RCC 7860 (cell line): ENCODE measurements around the gene ATF5.
"Not testable (repeated sequence)": the region's sequence is repeated elsewhere in the genome, so short reads cannot be mapped to it uniquely, and the experiment has no call there.

Experiments used
- DNase-seq: peaks from one replicate; pipeline ENCODE4 v3.0.0-alpha.2; 2015; ENCODE audit warnings: low spot score
- FAIRE-seq: peaks from 2 replicates; lab custom pipeline; 2012; peaks lifted over from hg19 to GRCh38; lab: Jason Lieb, UNC

ATF5 gene

DNA sequence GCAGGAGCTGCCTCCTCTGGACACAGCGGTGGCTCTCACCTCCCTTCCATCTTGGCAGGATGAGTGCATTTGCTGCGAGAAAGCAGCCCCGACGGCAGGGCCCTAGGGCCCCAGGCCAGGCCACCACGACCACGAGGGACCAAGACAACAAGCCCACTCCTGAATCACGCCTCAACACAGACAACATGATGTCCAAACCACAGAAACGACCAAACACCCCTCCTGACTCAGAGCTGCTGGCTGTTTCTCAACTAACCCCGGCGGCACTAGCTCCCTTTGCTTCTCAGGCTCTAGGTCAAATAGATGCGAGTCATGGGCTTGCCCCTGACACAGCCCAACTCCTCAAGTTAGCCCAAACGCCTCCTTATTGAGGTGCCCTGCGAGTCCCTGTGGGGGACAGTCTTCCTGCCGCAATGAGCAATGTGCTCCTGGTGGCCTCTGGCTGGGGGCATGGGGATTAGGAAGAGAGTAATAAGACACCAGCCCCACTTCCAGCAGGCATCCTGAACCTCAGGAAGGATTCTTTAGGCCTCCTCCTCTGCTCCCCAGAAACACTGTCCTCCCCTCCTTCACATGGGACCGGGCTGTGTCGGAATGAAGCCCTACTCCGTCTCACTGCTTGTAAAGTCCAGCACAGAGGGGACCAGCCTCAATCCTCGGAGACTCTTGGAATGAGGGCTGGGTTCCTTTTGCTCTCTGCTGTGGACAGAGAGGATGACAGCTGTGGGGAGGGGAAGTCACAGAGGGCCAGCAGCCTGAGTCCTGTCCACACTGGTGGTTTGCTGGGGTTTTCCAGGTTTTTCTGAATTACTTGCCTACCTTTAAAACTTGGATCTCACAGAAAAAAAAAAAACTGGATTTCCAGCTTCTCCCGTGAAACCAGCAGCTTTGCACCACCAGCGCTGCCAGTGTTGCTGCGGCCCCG lies 6.9 kb upstream of the ATF5 start:
- DNase-seq = peak; percentile 60
- FAIRE-seq = no peak

DNA sequence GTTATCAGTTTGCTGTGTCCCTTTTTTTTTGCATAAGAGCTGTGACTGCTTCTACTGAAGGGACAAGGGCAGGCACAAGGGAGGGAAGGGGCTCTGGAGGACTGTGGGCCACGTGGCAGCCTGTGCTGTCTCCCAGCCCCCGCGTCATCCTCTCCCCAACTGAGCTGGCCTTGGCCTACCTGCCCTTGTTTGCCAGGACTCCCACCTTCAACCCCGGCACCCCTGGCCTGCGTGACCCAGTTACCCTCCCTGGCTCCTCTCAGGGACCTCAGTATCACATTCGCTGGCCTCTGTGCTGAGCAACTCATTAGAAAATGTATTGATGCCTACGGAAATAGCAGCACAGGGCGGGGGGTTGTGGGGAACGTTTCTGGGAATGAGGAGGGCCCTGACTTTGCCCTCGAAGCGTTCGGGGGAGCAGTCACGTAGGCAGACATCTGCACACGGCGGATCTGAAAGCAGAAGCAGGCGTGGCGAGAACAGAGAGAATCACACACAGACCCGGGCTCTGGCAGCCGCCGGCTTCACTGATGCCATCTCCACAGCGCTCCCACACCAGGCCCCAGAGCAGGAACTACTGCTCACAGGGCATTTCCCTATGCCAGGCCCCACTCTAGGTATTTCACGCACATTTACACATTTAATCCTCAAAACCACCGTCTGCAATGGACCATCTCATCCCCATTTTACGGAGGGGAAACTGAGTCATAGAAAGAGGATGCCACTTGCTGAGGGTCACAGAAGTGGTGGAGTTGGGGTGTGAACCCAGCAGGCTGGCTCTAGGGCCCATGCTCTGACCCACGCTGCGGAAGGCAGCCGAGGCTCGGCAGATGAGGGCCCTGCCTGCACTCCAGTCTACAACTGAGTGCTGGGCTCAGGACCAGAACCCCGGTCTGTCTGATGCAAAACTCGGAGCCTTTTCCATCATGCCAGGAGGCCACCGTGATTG lies 5.7 kb upstream of the ATF5 start:
- no peak for DNase-seq
- FAIRE-seq = no peak

DNA sequence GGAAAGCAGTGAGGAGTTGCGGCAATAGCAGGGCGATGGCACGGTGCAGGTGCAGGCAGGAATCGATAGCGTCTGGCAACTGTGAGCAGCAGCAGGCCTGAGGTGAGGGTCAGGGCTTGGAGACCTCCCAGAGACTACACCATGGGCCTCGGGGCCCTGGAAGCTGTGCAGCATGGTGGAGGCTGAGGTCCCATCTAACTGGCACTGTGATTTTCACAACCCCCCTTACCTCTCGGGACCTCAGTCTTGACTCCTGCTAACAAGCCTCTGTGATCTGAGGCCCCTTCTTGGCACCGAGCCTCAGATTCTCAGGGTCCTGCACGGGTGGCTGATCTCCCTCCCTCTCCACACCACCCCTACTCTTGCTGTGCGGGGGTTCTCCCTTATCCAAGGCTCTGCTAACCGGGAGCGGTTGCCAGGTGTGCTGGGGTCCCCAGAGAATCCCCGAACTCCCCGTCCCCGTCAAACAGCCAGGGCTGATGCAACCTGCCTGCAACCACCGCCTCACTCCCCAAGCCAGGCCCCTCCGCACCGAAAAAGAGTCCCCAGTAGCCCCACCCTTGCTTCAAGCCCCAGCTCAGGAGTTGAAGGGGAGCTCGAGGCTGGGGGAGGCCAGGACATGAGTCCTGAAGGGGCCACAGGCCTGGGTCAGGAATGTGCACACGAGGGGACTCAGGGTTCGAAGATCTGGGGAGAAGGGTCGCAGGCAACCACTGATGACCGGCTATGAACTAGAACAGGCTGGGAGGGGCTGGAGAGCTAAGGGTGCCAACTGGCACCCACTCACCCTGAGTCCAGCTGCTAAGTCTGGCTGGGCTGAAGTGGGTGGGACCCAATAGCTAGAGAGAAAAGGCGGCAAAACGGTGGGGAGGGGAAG lies 4.8 kb upstream of the ATF5 start:
- FAIRE-seq (no peak), DNase-seq (no peak)

DNA sequence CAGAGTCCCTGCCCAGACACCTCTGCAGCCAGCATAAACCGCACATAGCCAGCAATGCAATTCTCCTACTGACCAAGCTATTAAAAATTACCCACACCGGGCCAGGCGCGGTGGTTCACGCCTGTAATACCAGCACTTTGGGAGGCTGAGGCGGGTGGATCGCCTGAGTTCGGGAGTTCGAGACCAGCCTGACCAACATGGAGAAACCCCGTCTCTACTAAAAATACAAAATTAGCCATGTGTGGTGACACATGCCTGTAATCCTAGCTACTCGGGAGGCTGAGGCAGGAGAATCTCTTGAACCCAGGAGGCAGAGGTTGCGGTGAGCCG lies 4.2 kb upstream of the ATF5 start:
- not testable (repeated sequence) for DNase-seq, FAIRE-seq

DNA sequence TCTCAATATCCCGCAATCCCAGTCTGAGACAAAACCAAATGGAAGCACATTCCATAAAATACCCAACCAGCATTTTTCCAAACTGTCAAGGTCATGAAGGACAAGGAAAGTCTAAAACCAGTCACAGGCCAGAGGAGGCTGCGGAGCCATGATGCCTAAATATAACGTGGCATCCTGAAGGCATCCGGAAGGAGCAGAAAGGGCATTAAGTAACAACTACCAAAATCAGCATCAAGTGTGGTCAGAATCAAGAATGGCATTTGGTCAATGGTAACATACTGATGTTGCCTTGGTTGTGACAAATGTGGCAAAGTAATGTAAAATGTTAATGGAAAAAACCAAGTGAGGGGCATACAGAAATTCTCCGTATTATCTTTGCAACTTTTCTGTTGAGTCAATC lies 3.5 kb upstream of the ATF5 start:
- DNase-seq = no peak
- FAIRE-seq = no peak

DNA sequence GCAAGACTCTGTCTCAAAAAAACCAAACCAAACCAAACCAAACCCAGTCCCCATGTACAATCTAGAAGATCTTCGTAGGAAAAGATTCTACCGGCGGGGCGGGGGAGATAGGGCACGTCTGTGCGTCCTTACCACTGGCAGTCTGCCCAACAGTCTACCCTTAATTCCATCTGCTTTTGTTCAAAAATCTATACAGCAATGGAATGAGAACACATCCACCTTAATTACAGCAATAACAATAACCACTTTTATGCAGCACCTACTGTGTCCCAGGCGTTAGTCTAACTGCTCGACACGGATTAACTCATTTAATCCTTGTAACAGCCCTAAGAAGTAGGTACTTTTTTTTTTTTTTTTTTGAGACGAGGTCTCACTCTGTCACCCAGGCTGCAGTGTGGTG lies 2.5 kb upstream of the ATF5 start:
- DNase-seq (no peak), FAIRE-seq (no peak)

DNA sequence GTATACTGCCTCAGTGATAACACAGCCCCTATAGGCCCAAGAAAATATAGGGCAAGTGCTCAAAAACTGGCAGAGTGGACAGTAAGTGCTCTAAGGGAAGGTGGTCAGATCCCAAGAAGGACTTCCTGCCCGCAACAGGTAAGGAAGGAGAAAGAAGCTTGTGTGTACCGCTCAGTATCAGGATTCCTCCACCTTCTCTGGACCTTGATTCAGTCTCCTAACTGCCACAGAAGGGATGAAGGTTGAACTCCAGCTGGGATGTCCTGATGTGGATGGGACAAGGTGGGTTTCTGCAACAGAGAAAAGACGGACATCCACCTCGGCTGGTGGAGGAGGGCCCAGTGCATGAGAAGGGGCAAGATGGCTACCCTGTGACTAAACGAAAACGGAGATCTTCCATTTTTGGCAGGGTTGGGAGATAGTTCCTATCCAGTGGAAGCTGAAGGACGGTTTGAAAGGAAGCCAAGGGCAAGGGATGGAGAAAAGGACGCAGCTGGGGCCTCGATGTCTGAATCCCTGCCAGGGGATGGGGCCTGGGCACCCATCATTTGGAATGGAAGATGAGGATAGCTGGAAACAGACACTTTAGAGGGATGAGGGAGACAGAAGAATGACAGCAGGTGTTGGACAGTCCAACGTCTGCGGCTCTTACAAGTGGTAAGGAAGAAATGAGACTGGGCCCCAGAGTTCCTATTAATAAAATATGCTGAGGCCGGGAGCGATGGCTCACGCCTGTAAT lies 1.3 kb upstream of the ATF5 start:
- no peak for DNase-seq
- FAIRE-seq = no peak

DNA sequence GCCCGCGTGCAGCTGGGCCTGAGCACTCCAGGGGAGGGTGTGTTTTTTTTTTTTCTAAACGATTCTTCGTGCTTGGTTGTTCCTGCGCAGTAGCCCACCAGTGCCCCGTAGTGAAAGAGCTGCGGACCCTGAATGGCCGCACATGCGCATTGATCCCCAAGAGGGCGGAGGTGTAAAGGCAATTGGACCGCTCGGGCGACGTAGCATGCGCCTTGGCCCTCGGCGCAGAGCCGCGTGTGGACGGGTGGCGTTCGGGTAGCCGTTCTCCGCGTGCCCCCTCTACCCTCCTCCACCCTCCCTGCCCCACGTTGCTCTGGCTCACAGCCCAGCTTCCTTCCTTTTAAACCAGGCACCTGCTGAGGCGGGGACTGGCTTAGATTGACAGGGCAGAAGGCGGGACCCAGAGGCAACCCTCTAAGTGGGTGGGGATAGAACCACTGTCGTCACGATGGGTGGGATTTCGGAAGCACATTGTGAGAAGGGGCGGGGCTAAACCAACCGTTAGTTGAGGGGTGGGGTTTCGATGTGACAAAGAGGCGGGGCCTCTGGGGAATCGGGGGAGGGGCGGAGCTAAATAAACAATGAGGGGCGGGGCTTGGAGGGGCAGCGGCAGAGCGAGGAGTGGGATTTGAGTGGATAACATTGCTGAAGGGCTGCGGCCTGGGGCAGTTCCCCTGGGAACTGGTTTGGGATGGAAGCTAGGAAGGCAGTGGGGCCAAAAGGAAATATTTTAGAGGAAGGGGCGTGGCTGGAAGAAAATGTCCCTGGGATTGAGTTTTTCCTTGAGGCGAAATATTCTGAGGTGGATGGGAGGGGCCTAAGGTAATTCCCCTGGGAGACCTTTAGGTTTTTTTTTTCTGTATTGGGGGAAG lies 842 bp downstream of the ATF5 start:
- peak; percentile 91 for DNase-seq
- FAIRE-seq = peak; percentile 26

DNA sequence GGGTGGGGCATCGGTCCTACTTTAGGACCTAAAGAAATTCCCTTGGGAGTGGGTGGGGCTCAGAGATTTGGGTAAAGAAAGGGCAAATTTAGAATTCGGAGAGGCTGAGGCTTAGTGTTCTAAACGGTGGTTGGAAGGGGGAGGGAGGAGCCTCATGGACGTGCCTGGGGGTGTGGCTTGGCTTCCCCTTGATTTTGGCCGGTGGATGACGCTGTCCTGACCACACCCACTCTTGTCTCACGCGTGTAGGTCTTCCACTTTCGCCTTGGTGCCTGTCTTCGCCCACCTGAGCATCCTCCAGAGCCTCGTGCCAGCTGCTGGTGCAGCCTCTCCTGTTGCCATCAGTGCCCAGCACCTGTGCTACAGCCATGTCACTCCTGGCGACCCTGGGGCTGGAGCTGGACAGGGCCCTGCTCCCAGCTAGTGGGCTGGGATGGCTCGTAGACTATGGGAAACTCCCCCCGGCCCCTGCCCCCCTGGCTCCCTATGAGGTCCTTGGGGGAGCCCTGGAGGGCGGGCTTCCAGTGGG lies 1.5 kb downstream of the ATF5 start:
- FAIRE-seq (no peak), DNase-seq (no peak)

DNA sequence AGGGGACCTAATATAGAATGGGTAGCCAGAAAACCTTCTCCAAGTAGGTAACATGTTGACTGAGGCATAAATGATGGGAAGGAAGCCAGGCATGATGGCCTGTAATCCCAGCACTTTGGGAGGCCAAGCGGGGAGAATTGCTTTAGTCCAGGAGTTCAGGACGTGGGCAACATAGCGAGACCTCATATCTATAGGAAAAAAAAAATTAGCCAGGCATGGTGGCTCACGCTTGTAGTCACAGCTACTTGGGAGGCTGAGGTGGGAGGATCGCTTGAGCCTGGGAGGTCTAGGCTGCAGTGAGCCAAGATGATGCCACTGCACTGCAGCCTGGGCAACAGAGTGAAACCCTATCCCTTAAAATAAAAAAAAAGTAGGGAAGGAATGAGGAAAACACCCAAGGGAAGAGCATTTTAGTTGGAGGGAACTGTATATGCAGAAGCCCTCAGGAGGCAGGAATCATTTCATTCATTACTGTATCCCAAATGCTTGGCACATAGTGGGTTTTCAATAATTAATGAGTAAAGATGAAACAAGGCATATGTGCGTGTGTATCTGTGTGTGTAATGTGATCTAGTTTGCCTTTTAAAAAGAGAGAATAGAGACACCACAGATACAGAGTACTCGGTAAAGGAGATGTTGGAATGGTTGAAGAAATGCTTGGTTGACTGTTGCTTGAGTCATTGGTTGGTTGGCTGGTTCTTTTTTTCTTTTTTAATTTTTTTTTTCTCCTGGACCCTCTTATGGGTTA lies 2.5 kb downstream of the ATF5 start:
- DNase-seq (no peak), FAIRE-seq (no peak)

DNA sequence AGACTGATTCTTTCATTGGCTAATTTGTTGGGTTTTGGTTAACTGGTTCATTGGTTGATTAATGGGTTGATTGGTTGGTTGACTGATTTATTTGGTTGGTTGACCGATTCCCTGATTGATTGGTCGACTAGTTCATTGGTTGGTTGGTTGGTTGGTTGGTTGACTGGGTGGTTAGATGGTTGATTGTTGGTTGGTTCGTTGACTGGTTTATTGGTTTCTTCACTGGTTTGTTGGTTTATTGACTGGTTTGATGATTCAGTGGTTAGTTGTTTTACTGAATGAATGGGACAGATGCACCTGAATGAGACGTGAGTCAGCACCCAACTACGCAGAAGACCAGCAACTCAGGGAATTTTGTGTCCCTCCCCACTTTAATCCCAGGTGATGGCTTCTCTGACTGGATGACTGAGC lies 3.0 kb downstream of the ATF5 start:
- peak; percentile 74 for FAIRE-seq

DNA sequence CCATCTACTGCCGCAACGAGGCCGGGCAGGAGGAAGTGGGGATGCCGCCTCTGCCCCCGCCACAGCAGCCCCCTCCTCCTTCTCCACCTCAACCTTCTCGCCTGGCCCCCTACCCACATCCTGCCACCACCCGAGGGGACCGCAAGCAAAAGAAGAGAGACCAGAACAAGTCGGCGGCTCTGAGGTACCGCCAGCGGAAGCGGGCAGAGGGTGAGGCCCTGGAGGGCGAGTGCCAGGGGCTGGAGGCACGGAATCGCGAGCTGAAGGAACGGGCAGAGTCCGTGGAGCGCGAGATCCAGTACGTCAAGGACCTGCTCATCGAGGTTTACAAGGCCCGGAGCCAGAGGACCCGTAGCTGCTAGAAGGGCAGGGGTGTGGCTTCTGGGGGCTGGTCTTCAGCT lies 3.7 kb downstream of the ATF5 start:
- FAIRE-seq = no peak
- DNase-seq = no peak

More for the DNA sequence above, 3.0 kb downstream of the ATF5 start:
- peak; percentile 67 for DNase-seq

DNA sequence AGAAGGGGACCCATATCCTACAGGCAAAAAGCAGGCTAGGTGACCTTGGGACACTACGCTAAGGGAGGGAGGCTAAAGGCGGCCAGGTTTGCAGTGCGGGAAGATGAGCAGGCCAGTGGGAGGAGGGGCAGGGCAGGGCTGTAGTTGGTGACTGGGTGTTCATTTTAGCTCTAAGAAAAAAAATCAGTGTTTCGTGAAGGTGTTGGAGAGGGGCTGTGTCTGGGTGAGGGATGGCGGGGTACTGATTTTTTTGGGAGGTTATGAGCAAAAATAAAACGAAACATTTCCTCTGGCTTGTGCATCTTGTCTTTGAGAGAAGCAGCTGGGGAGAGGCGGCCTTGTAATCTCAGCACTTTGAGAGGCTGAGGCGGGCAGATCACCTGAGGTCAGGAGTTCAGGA lies 4.6 kb downstream of the ATF5 start:
- FAIRE-seq = no peak
- DNase-seq = no peak

DNA sequence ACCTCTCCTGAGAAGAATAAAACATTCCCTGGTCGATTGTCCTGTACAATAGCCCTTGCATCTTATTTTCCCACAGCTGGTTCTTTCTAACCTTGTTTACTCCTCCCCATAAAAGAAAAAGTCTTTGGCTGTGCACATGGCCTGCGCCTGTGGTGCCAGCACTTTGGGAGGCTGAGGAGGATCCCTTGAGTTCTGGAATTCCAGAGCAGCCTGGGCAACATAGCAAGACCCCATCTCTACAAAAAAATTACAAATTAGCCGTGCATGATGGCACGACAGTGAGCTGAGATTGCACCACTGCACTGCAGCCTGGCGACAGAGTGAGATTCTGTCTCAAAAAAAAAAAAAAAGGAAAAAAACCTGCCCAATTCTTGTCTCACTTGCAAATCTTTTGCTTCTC lies 7.5 kb downstream of the ATF5 start:
- FAIRE-seq (no peak), DNase-seq (no peak)

DNA sequence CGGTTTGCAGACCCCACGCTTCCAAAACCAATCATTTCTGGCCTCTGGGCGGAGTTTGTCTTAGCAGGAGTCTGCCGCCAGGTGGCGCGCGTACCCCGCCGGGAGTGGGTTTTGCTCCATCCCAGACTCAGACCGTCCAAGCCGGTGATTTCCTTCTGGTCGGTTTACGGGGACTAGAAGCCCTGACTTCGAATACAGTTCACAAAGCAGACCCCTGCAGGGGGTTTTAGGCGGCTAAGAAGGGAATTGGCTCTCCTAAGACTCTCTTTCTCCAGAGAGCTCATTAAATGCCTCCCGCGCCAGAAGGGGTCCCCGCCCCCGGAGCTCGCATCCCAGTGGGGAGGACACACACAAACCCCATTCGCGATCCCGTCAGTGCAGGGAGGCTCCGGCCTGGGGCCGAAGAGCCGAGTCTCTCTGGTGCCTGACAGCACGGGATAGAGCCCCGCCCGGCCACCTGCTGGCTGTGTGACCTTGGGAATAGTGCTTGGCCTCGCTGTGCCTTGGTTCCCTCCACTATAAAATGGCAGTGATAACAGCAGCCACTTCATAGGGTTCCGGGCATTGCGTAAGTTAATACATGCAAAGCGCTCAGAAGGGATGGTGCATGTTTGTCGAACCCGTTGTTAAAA lies 8.9 kb downstream of the ATF5 start:
- FAIRE-seq (no peak), DNase-seq (peak; percentile 26)

DNA sequence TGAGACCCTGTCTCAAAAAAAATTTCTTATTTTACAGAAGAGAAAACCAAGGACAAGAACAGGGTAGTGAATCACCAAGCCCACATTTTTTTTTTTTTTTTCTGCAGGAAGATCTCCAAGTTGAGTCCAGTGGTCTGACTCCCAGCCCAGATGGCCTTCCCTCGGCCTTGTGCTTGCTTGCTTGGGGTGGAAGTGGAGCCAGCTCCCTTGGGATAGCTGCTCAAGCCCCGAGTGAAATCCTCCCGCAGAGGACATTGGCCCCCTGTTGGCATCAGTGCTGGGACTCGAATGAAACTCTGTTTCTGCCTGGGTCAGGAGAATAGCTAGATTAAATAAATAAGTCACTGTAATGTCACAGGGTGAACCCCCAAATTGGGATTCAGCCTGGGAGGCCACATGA lies 9.7 kb downstream of the ATF5 start:
- no peak for FAIRE-seq
- no peak for DNase-seq

DNA sequence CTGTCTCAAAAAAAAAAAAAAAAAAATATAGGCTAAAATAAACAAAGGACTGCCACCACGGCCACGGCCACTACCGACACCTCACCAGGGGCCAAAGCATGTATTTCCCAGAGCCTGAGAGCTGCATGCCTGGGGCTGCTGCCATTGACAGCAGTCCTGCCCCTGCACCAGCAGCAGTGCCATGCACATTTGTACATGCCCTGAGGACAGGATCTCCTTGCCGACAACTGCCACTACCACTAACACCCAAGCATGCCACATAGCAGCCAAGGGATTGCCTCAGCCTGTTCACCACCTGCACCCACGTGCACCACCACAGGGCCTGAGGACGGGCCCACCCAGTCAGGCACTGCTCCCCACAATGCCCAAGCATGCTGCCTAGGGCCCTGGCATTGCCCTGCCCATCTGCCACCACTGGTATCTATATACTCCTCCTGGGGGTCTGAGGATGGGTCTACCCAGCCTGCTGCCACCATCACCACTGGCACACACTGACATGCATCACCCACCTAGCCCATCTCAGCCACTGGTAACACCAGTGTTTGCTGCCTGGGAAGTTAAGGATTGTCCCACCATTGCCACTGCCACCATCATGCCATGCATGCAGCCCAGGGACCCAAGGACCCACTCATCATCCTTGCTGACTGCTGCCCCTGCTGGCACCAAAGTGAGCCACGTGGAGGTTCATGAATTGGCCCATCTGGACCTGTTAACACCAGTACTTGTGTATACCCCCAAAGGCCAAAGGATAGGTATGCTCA lies 10.9 kb downstream of the ATF5 start:
- FAIRE-seq (no peak), DNase-seq (no peak)
